ENCODE results near the gene NBPF14.
"Not testable (repeated sequence)": the region's sequence is repeated elsewhere in the genome, so short reads cannot be mapped to it uniquely, and the experiment has no call there.

- not testable (repeated sequence) for TF ChIP-seq TAF1 (IDR thresholded peaks at IDR 0.05; ENCODE audit: borderline replicate concordance, low read depth, low read length); POLR2A (IDR thresholded peaks at IDR 0.05; ENCODE audit: low read depth, low read length); POLR2AphosphoS5 (IDR thresholded peaks at IDR 0.05; ENCODE audit: low read depth, low read length)
Observed at GRCh38 chr1:148514310-148514709, 81.5 kb downstream of the NBPF14 start.
